H1 (cell line): ENCODE measurements around the gene MRPS5. TPM values are rescaled to one million over a fixed set of nuclear protein-coding genes. Genes with fewer than 3 reads are reported as not detected.

Experiments used
- CTCF ChIA-PET: fragments of 300-600 bp; sonication (Branson Sonifier 250); formaldehyde crosslinking; loops from one replicate; lab custom pipeline; 2021; ENCODE audit not compliant: partially characterized antibody; lab: Charles Lee
- POLR2A ChIA-PET: fragments of 300-600 bp; sonication (Branson Sonifier 250); formaldehyde crosslinking; loops from one replicate; lab custom pipeline; 2021; ENCODE audit warnings: inconsistent platforms; ENCODE audit not compliant: partially characterized antibody; lab: Charles Lee
- DNase-seq, 2 experiments: peaks; one replicate each; pipeline versions ENCODE4 v3.0.0 to v3.0.0-alpha.2; 2010 to 2022; ENCODE audit warnings: low spot score in 2 of 2, low read depth in 1 of 2, mixed read lengths in 1 of 2
- FAIRE-seq: peaks from 2 replicates; lab custom pipeline; 2011; peaks lifted over from hg19 to GRCh38; lab: Jason Lieb, UNC
- H2AFZ ChIP-seq: 2 replicates; pipeline ENCODE4 v1.8.1; 2012; ENCODE audit warnings: low read length, inconsistent platforms
- H2AK5ac ChIP-seq: 2 replicates; pipeline ENCODE4 v1.6.1; 2013; ENCODE audit warnings: low read depth, low read length
- H2BK120ac ChIP-seq: replicated peaks from 2 replicates; pipeline ENCODE3; 2013; ENCODE audit warnings: low read depth, low read length, inconsistent platforms
- H2BK12ac ChIP-seq: 2 replicates; pipeline ENCODE4 v1.6.1; 2013; ENCODE audit warnings: low read depth, low read length
- H2BK15ac ChIP-seq: 2 replicates; pipeline ENCODE4 v1.6.1; 2013; ENCODE audit warnings: low read length
- H2BK20ac ChIP-seq: 2 replicates; pipeline ENCODE4 v1.6.1; 2013; ENCODE audit warnings: low read length
- H2BK5ac ChIP-seq: 2 replicates; pipeline ENCODE4 v1.6.1; 2013; ENCODE audit warnings: low read depth, low read length
- H3K14ac ChIP-seq: 2 replicates; pipeline ENCODE4 v1.6.1; 2013; ENCODE audit warnings: inconsistent platforms; ENCODE audit not compliant: insufficient read length
- H3K18ac ChIP-seq: 2 replicates; pipeline ENCODE4 v1.6.1; 2013; ENCODE audit warnings: low read length; ENCODE audit errors: extremely low read depth
- H3K23ac ChIP-seq: 2 replicates; pipeline ENCODE4 v1.6.1; 2013; ENCODE audit warnings: inconsistent platforms; ENCODE audit not compliant: insufficient read length
- H3K23me2 ChIP-seq: 2 replicates; pipeline ENCODE4 v1.6.1; 2013; ENCODE audit warnings: low read depth, low read length
- H3K27ac ChIP-seq: 2 replicates; pipeline ENCODE4 v1.6.1; 2011; ENCODE audit warnings: low read depth, low read length, inconsistent platforms
- H3K27me3 ChIP-seq, 4 experiments: replicated peaks in 1 of 4; 1 replicate in 1 of 4; 2 replicates in 3 of 4; pipeline versions ENCODE4 v1.6.1 to v1.8.1; 2011 to 2013; ENCODE audit warnings: low read length in 3 of 4, mild to moderate bottlenecking in 3 of 4, inconsistent platforms in 2 of 4, mixed read lengths in 2 of 4, moderate library complexity in 1 of 4; ENCODE audit not compliant: control insufficient read depth in 3 of 4, insufficient read depth in 3 of 4; ENCODE audit errors: extremely low read depth in 1 of 4
- H3K36me3 ChIP-seq, 4 experiments: 2 replicates each; pipeline versions ENCODE4 v1.6.1 to v1.8.1; 2011 to 2013; ENCODE audit warnings: mild to moderate bottlenecking in 4 of 4, low read length in 3 of 4, moderate library complexity in 2 of 4, control low read depth in 1 of 4, inconsistent platforms in 1 of 4; ENCODE audit not compliant: insufficient read depth in 4 of 4, control insufficient read depth in 2 of 4
- H3K4ac ChIP-seq: replicated peaks from 2 replicates; pipeline ENCODE3; 2013; ENCODE audit warnings: low read length, low read depth, mixed read lengths, inconsistent platforms; ENCODE audit not compliant: insufficient read length
- H3K4me1 ChIP-seq, 4 experiments: replicated peaks in 1 of 4; 1 replicate in 1 of 4; 2 replicates in 3 of 4; pipeline versions ENCODE4 v1.6.1 to v1.8.1; 2011 to 2013; ENCODE audit warnings: low read length in 3 of 4, inconsistent platforms in 2 of 4, mixed read lengths in 1 of 4; ENCODE audit not compliant: insufficient read depth in 4 of 4, control insufficient read depth in 3 of 4
- H3K4me2 ChIP-seq, 2 experiments: 2 replicates each; pipeline versions ENCODE4 v1.6.1 to v1.8.1; 2011 to 2013; ENCODE audit warnings: low read depth in 2 of 2, low read length in 2 of 2, control low read depth in 1 of 2, inconsistent platforms in 1 of 2, mild to moderate bottlenecking in 1 of 2; ENCODE audit not compliant: insufficient read depth in 1 of 2
- H3K4me3 ChIP-seq, 4 experiments: fragments of 200-600, 300-600 bp in 1 of 4; sonication (generic), shearing (Covaris generic), sonication (Bioruptor Twin) in 1 of 4; 2 replicates each; pipeline versions ENCODE4 v1.5.1 to v1.8.1; 2011 to 2016; ENCODE audit warnings: low read length in 4 of 4, low read depth in 3 of 4, control low read depth in 2 of 4, inconsistent platforms in 2 of 4, mild to moderate bottlenecking in 2 of 4, mixed read lengths in 1 of 4, moderate library complexity in 1 of 4; ENCODE audit not compliant: insufficient read depth in 2 of 4; ENCODE audit errors: extremely low read depth in 1 of 4
- H3K56ac ChIP-seq: replicated peaks from 2 replicates; pipeline ENCODE3; 2013; ENCODE audit warnings: low read depth, mild to moderate bottlenecking, mixed read lengths, low read length, inconsistent platforms; ENCODE audit not compliant: insufficient read length
- H3K79me1 ChIP-seq: 2 replicates; pipeline ENCODE4 v1.6.1; 2013; ENCODE audit warnings: low read depth, low read length, control low read depth
- H3K79me2 ChIP-seq, 2 experiments: 2 replicates each; pipeline versions ENCODE4 v1.6.1 to v1.8.1; 2012 to 2013; ENCODE audit warnings: low read length in 2 of 2, mild to moderate bottlenecking in 2 of 2, inconsistent platforms in 1 of 2; ENCODE audit not compliant: insufficient read depth in 2 of 2, control insufficient read depth in 1 of 2
- H3K9ac ChIP-seq, 4 experiments: replicated peaks in 1 of 4; 1 replicate in 1 of 4; 2 replicates in 3 of 4; pipeline versions ENCODE4 v1.6.1 to v1.8.1; 2011 to 2013; ENCODE audit warnings: low read depth in 3 of 4, low read length in 3 of 4, control low read depth in 2 of 4, mild to moderate bottlenecking in 2 of 4, moderate library complexity in 2 of 4, inconsistent platforms in 1 of 4; ENCODE audit errors: extremely low read depth in 1 of 4
- H3K9me3 ChIP-seq, 2 experiments: 2 replicates each; pipeline versions ENCODE4 v1.6.1 to v1.8.1; 2012 to 2013; ENCODE audit warnings: mild to moderate bottlenecking in 2 of 2, moderate library complexity in 2 of 2, control low read depth in 1 of 2, inconsistent platforms in 1 of 2, low read depth in 1 of 2, low read length in 1 of 2, mixed read lengths in 1 of 2; ENCODE audit not compliant: insufficient read depth in 2 of 2
- H4K20me1 ChIP-seq, 2 experiments: replicated peaks in 1 of 2; 2 replicates each; pipeline versions ENCODE3 to v1.8.1; 2011 to 2013; ENCODE audit warnings: inconsistent platforms in 2 of 2, low read length in 2 of 2, mild to moderate bottlenecking in 1 of 2; ENCODE audit not compliant: insufficient read depth in 2 of 2, control insufficient read depth in 1 of 2
- H4K5ac ChIP-seq: 2 replicates; pipeline ENCODE4 v1.6.1; 2013; ENCODE audit warnings: low read length, low read depth, mixed read lengths, inconsistent platforms; ENCODE audit not compliant: insufficient read length
- H4K8ac ChIP-seq: 2 replicates; pipeline ENCODE4 v1.8.0; 2013; ENCODE audit warnings: mild to moderate bottlenecking, moderate library complexity, low read length, inconsistent platforms; ENCODE audit not compliant: insufficient read depth; ENCODE audit errors: extremely low read depth
- H4K91ac ChIP-seq: replicated peaks from 2 replicates; pipeline ENCODE3; 2013; ENCODE audit warnings: low read length, mixed read lengths, inconsistent platforms; ENCODE audit not compliant: insufficient read length
- ASH2L ChIP-seq: fragments of 200-600, 300-600 bp; sonication (generic); IDR thresholded peaks from one replicate; pipeline ENCODE4 v1.7.1; 2017; ENCODE audit warnings: low read length
- CEBPB ChIP-seq: IDR thresholded peaks from 2 replicates; pipeline ENCODE4 v1.6.1; 2012; ENCODE audit warnings: low read depth, low read length
- CREB1 ChIP-seq: IDR thresholded peaks from 2 replicates; pipeline ENCODE4 v1.6.1; 2012; ENCODE audit warnings: inconsistent platforms
- HDAC6 ChIP-seq: IDR thresholded peaks from one replicate; pipeline ENCODE4 v1.7.1; 2012; ENCODE audit warnings: low read depth, mild to moderate bottlenecking, inconsistent platforms, low read length, moderate library complexity
- KDM4A ChIP-seq: IDR thresholded peaks from one replicate; pipeline ENCODE4 v1.7.1; 2012; ENCODE audit warnings: low read depth, mild to moderate bottlenecking, moderate library complexity, low read length, inconsistent platforms; ENCODE audit not compliant: severe bottlenecking
- KDM5A ChIP-seq: fragments of 200-600 bp; IDR thresholded peaks from 2 replicates; pipeline ENCODE4 v1.7.1; 2012; ENCODE audit warnings: mild to moderate bottlenecking, low read length, inconsistent platforms, mixed read lengths
- NANOG ChIP-seq: IDR thresholded peaks from 2 replicates; pipeline ENCODE4 v1.6.1; 2011; ENCODE audit warnings: low read length, low read depth, mild to moderate bottlenecking, inconsistent platforms; ENCODE audit not compliant: insufficient read depth, poor library complexity, severe bottlenecking
- POLR2AphosphoS5 ChIP-seq: IDR thresholded peaks from 2 replicates; pipeline ENCODE4 v1.6.1; 2011; ENCODE audit warnings: low read depth, low read length
- RAD21 ChIP-seq, 2 experiments: IDR thresholded peaks in 1 of 2; conservative IDR thresholded peaks in 1 of 2; 2 replicates each; pipeline ENCODE4 v1.6.1; 2011; ENCODE audit warnings: low read depth in 2 of 2, low read length in 2 of 2, improper control_type of control experiment in 1 of 2, inconsistent platforms in 1 of 2, mild to moderate bottlenecking in 1 of 2, moderate library complexity in 1 of 2
- RXRA ChIP-seq: IDR thresholded peaks from 2 replicates; pipeline ENCODE4 v1.6.1; 2011; ENCODE audit warnings: low read depth, mild to moderate bottlenecking, low read length, moderate library complexity; ENCODE audit not compliant: insufficient read depth
- SAP30 ChIP-seq: fragments of 300-600 bp; sonication (generic); IDR thresholded peaks from 2 replicates; pipeline ENCODE4 v1.7.1; 2012; ENCODE audit warnings: low read length, moderate library complexity, mild to moderate bottlenecking, inconsistent platforms; ENCODE audit not compliant: insufficient read depth, insufficient replicate concordance
- SP1 ChIP-seq: IDR thresholded peaks from 2 replicates; pipeline ENCODE4 v1.6.1; 2011; ENCODE audit warnings: low read depth, low read length
- SP2 ChIP-seq: IDR thresholded peaks from 2 replicates; pipeline ENCODE4 v1.6.1; 2012; ENCODE audit warnings: mild to moderate bottlenecking, low read length, inconsistent platforms
- SRF ChIP-seq: IDR thresholded peaks from 2 replicates; pipeline ENCODE4 v1.6.1; 2011; ENCODE audit warnings: mild to moderate bottlenecking, low read depth, low read length, moderate library complexity
- TAF7 ChIP-seq: optimal IDR thresholded peaks from 2 replicates; pipeline ENCODE3; 2011; ENCODE audit warnings: low read depth, mild to moderate bottlenecking, inconsistent platforms, low read length, moderate library complexity, borderline replicate concordance
- TCF12 ChIP-seq: IDR thresholded peaks from 2 replicates; pipeline ENCODE4 v1.6.1; 2011; ENCODE audit warnings: low read depth, mild to moderate bottlenecking, low read length
- WGBS, 2 experiments: shearing (Covaris generic) in 1 of 2; methylation state at CpG; one replicate each; pipeline versions ENCODE4 v1.1.6 to v1.1.7; 2013 to 2015; ENCODE audit warnings: low lambda C conversion rate in 2 of 2, mixed read lengths in 2 of 2, inconsistent platforms in 1 of 2, low coverage in 1 of 2, missing lambda C conversion rate in 1 of 2; ENCODE audit not compliant: insufficient replicate concordance in 2 of 2, insufficient coverage in 1 of 2, insufficient read length in 1 of 2; ENCODE audit errors: extremely low coverage in 1 of 2, missing lambda C conversion rate in 1 of 2; 5-methylcytosine and 5-hydroxymethylcytosine counted together
- polyA plus RNA-seq, 7 experiments: library from polyadenylated mRNA; depleted of rRNA in 3 of 7; stranded (reverse) in 5 of 7; unstranded in 2 of 7; fragments of >200 nt in 5 of 7; fragments of 200-250 nt in 2 of 7; gene quantifications; 1 replicate in 5 of 7; 2 replicates in 1 of 7; 4 replicates in 1 of 7; pipeline versions ENCODE4 v1.2.1 to v1.2.3, GENCODE V29; 2011 to 2013; ENCODE audit warnings: missing spikeins in 2 of 7, mixed read lengths in 2 of 7
- total RNA-seq: library from RNA; stranded (reverse); fragmentation: NEBNext Ultra II Directional; extraction: Animal tissue kit (Norgen Biotek cat#: 25700); gene quantifications from 2 replicates; pipeline ENCODE4 v1.2.1, GENCODE V29; 2021

MRPS5 gene
- total and polyA plus RNA-seq, 2 of the 8 experiments (the other 6 are each of a cell fraction or from before 2014, with no cell fraction given) = 36.7 to 53.0 TPM

DNA sequence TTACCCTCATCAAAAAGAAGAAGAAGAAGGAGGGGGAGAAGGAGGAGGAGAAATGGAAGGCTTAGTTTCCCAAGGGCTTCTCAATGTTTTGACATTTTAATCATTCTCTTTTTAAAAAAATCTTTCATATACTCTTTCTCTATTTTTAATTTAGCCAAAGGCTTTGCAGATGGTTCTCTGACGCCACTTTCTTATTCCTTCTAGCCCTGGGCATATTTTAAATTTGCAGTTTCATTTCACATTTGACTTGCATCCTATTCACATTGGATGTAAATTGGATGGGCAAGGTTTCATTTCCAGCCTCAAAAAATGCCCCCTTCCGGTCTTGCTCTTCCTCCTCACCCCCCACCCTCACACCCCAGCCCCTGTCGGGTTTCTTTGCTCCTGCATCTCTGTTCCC is 66.3 kb downstream of the MRPS5 start:
- Histone ChIP-seq H2BK15ac (no peak overlapping the region), H2BK12ac (no peak overlapping the region), H3K56ac (no peak overlapping the region), H4K8ac (no peak overlapping the region), H3K9ac (no peak overlapping the region), H2BK120ac (no peak overlapping the region)
- no peak for FAIRE-seq
- CTCF ChIA-PET = interaction anchor here (0.5 kb wide), 1 partner anchor 550 kb away, joined by 3 read pairs; no protein-coding TSS in a partner anchor
- TF ChIP-seq NANOG = no peak
- no peak for TF ChIP-seq CEBPB
- TF ChIP-seq CREB1 = no peak
- TF ChIP-seq RAD21 (IDR thresholded peaks at IDR 0.05 in 1 of 2, conservative IDR thresholded peaks at IDR 0.05 in 1 of 2; ENCODE audit: low read depth in 2 of 2, low read length in 2 of 2) = no peak
- TF ChIP-seq ASH2L = no peak
- no peak for TF ChIP-seq HDAC6
- TF ChIP-seq SP1 = no peak
- no peak for TF ChIP-seq RXRA
- no peak for TF ChIP-seq TCF12
- TF ChIP-seq TAF7 = no peak
- TF ChIP-seq SP2 = no peak
- TF ChIP-seq SRF = no peak
- no peak for TF ChIP-seq KDM5A
- no peak for TF ChIP-seq SAP30
- TF ChIP-seq POLR2AphosphoS5 = no peak
- no peak for TF ChIP-seq KDM4A
- TF ChIP-seq, all 59 proteins: peak for 0
- Histone ChIP-seq H3K79me2 (no peaks in the 10 kb centered on the region), H2BK5ac (no peak overlapping the region), H3K27me3 (no peaks in the 10 kb centered on the region), H3K23me2 (no peaks in the 10 kb centered on the region), H2AFZ (no peak overlapping the region), H3K23ac (no peak overlapping the region), H3K36me3 (no peaks in the 10 kb centered on the region), H3K4ac (no peak overlapping the region), H3K79me1 (no peaks in the 10 kb centered on the region), H3K9me3 (peaks cover 80 to 94% of the 10 kb centered on the region in 2 experiments), H3K4me1 (no peaks in the 10 kb centered on the region; a peak in 1 of 7 replicates), H3K27ac (no peak overlapping the region), H4K91ac (no peak overlapping the region), H3K4me2 (no peak overlapping the region), H3K18ac (no peak overlapping the region), H2AK5ac (no peak overlapping the region), H3K4me3 (no peak overlapping the region), H2BK20ac (no peak overlapping the region), H3K14ac (no peak overlapping the region), H4K20me1 (no peaks in the 10 kb centered on the region), H4K5ac (no peak overlapping the region)
- POLR2A ChIA-PET = no interaction called here
- 63% methylated on average over 1 of the region's 3 CpGs; no CpG with 5 or more reads in 1 of the 2 experiments for WGBS, 2 experiments
- no peak for DNase-seq
